CD4-positive, alpha-beta T cell (primary cell): Measurements from ENCODE around the gene TMEM219. TPM values are rescaled to one million over a fixed set of nuclear protein-coding genes. Genes with fewer than 3 reads are reported as not detected.

Experiments
- ATAC-seq: fragments of 200-7000 bp; cut with Tn5 transposase; one replicate; pipeline ENCODE4 v1.10.0; 2022; ENCODE audit warnings: mild to moderate bottlenecking; ENCODE audit not compliant: poor library complexity
- CTCF ChIA-PET: fragments of 350-600 bp; sonication (Branson Sonifier 250); formaldehyde crosslinking; loops from one replicate; lab custom pipeline; 2021; ENCODE audit warnings: antibody characterized with exemption, inconsistent platforms; lab: Charles Lee
- POLR2A ChIA-PET: fragments of 350-600 bp; sonication (Branson Sonifier 250); formaldehyde crosslinking; loops from one replicate; lab custom pipeline; 2021; ENCODE audit warnings: antibody characterized with exemption, inconsistent platforms; lab: Charles Lee
- DNase-seq, 14 experiments: peaks; one replicate each; pipeline ENCODE4 v3.0.0-alpha.2; 2013 to 2020; ENCODE audit warnings: mixed read lengths in 2 of 14
- H3K27ac ChIP-seq, 2 donors: one replicate each; pipeline versions ENCODE4 v1.5.1 to v1.7.0; 2013; ENCODE audit warnings: low read length in 2 of 2, low read depth in 1 of 2, mild to moderate bottlenecking in 1 of 2
- H3K27me3 ChIP-seq, 2 experiments: 1 replicate in 1 of 2; 2 replicates in 1 of 2; pipeline versions ENCODE4 v1.6.1 to v1.7.0; 2013; ENCODE audit warnings: low read length in 2 of 2, control low read depth in 1 of 2, mild to moderate bottlenecking in 1 of 2, moderate library complexity in 1 of 2; ENCODE audit not compliant: insufficient read depth in 2 of 2, control insufficient read depth in 1 of 2
- H3K36me3 ChIP-seq: one replicate; pipeline ENCODE4 v1.6.1; 2013; ENCODE audit warnings: low read length, control low read depth; ENCODE audit not compliant: insufficient read depth
- H3K4me1 ChIP-seq: one replicate; pipeline ENCODE4 v1.6.1; 2013; ENCODE audit warnings: low read length, control low read depth; ENCODE audit not compliant: insufficient read depth
- H3K4me3 ChIP-seq: one replicate; pipeline ENCODE4 v1.5.1; 2013; ENCODE audit warnings: mild to moderate bottlenecking, low read length, moderate library complexity
- H3K9me3 ChIP-seq, 2 experiments: 1 replicate in 1 of 2; 2 replicates in 1 of 2; pipeline versions ENCODE4 v1.6.1 to v1.7.0; 2013; ENCODE audit warnings: low read length in 2 of 2, mild to moderate bottlenecking in 2 of 2, control low read depth in 1 of 2, moderate library complexity in 1 of 2; ENCODE audit not compliant: control insufficient read depth in 1 of 2, insufficient read depth in 1 of 2
- H3K27ac Mint-ChIP-seq: one replicate; pipeline ENCODE4 v1.8.0; 2020; ENCODE audit warnings: mixed read lengths
- H3K27me3 Mint-ChIP-seq: one replicate; pipeline ENCODE4 v1.8.0; 2021; ENCODE audit warnings: mixed read lengths
- H3K36me3 Mint-ChIP-seq: one replicate; pipeline ENCODE4 v1.8.0; 2021; ENCODE audit warnings: low read depth, mixed read lengths
- H3K4me1 Mint-ChIP-seq: one replicate; pipeline ENCODE4 v1.8.0; 2021; ENCODE audit warnings: low read depth, mixed read lengths
- H3K4me3 Mint-ChIP-seq: one replicate; pipeline ENCODE4 v1.8.0; 2020; ENCODE audit warnings: mild to moderate bottlenecking, mixed read lengths
- H3K9me3 Mint-ChIP-seq: one replicate; pipeline ENCODE4 v1.8.0; 2020; ENCODE audit warnings: mixed read lengths
- intact Hi-C, 2 experiments: fragments of 100-400 bp; cut with DNase I in 1 of 2; cut with micrococcal nuclease in 1 of 2; formaldehyde crosslinking; loops; one replicate each; pipeline versions ENCODE4 v1.15.1 to v1.9.0; 2023 to 2025; cut with DNase I, micrococcal nuclease
- total RNA-seq, 174 experiments: library from RNA in 2 of 174; stranded (reverse) in 2 of 174; gene quantifications; one replicate each; pipeline ENCODE4 v1.2.3 and lab custom pipeline; 2021 to 2026
- TF ChIP-seq, protein P1 (sequence below): fragments of 200-600 bp; IDR thresholded peaks from one replicate; pipeline ENCODE4 v1.8.0; 2022; ENCODE audit warnings: antibody characterized with exemption, mild to moderate bottlenecking

TMEM219 gene
- total RNA-seq, 2 experiments from 2014 or later, result 56.9 to 63.3 TPM

DNA sequence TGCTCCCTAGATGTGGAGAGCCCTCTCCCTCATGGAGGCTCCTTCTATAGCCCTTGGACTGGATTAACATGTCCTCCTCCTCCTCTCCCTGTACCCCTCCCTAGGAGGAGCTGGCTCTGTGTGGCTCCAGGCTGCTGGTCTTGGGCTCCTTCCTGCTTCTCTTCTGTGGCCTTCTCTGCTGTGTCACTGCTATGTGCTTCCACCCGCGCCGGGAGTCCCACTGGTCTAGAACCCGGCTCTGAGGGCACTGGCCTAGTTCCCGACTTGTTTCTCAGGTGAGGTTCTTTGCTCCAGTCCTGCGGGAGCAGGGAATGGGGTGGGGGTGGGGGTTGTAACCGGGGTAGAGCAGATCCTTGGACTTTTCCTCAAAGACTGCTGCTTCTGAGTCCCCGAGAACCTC lies 9.4 kb downstream of the TMEM219 start:
- peaks cover 32% of the 10 kb centered on the region for H3K4me1 ChIP-seq
- Mint-ChIP-seq H3K27ac (no peak overlapping the region), H3K4me3 (peak overlapping the region; percentile 30), H3K9me3 (no peaks in the 10 kb centered on the region), H3K36me3 (peaks cover 26% of the 10 kb centered on the region), H3K27me3 (no peaks in the 10 kb centered on the region), H3K4me1 (peaks cover 36% of the 10 kb centered on the region)
- CTCF ChIA-PET, result interaction anchor here (3.5 kb wide), 1 partner anchor 9 kb away, joined by 17 read pairs; the partner anchor contains the start of gene TMEM219
- DNase-seq (peak in 1 of 14 experiments; percentile 16), ATAC-seq (no peak)
- no peak overlapping the region for H3K4me3 ChIP-seq
- H3K27ac ChIP-seq, result no peak overlapping the region
- TF ChIP-seq, protein P1, sequence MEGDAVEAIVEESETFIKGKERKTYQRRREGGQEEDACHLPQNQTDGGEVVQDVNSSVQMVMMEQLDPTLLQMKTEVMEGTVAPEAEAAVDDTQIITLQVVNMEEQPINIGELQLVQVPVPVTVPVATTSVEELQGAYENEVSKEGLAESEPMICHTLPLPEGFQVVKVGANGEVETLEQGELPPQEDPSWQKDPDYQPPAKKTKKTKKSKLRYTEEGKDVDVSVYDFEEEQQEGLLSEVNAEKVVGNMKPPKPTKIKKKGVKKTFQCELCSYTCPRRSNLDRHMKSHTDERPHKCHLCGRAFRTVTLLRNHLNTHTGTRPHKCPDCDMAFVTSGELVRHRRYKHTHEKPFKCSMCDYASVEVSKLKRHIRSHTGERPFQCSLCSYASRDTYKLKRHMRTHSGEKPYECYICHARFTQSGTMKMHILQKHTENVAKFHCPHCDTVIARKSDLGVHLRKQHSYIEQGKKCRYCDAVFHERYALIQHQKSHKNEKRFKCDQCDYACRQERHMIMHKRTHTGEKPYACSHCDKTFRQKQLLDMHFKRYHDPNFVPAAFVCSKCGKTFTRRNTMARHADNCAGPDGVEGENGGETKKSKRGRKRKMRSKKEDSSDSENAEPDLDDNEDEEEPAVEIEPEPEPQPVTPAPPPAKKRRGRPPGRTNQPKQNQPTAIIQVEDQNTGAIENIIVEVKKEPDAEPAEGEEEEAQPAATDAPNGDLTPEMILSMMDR, result no peak
- H3K27me3 ChIP-seq, result no peaks in the 10 kb centered on the region
- H3K9me3 ChIP-seq, result no peaks in the 10 kb centered on the region
- intact Hi-C loops, result loop anchor here in 1 of 2 experiments (5.0 kb wide), 1 partner anchor 164 kb away; the partner anchor contains the start of gene MAZ
- POLR2A ChIA-PET, result interaction anchor here (6.4 kb wide), 1 partner anchor 9 kb away, joined by 69 read pairs; the partner anchor contains the start of gene TMEM219
- H3K36me3 ChIP-seq, result peaks cover 11% of the 10 kb centered on the region

DNA sequence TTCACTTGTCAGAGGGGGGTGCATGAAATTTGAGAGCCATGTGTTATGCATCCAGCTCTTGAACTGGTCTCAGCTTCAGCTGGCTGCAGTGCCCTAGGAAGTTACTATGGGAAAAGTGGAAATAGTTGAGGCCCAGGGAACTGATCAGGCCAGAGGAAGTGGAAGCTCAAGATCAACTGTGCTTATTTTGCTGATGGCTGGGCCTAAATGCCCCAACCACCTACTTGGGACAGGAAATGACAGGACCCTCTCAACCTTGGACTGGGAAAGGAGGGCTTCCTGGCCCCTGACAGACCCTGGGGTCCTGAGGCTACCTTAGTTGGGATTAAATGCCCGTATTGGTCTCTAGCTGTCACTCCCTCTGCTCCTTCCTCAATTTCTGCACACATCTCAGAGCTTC lies 10.6 kb downstream of the TMEM219 start:
- Histone ChIP-seq H3K9me3 (no peaks in the 10 kb centered on the region), H3K4me1 (peaks cover 39% of the 10 kb centered on the region), H3K27ac (peak overlapping the region; percentile 37 to 70), H3K4me3 (no peak overlapping the region), H3K36me3 (peaks cover 13% of the 10 kb centered on the region), H3K27me3 (no peaks in the 10 kb centered on the region)
- intact Hi-C loops, result loop anchor here in 1 of 2 experiments (5.0 kb wide), 1 partner anchor 165 kb away; the partner anchor contains the start of gene MAZ
- no peak for DNase-seq
- no peaks in the 10 kb centered on the region for H3K9me3 Mint-ChIP-seq
- no peak for ATAC-seq
- TF ChIP-seq, protein P1, result no peak
- peak overlapping the region; percentile 84 for H3K27ac Mint-ChIP-seq
- no peaks in the 10 kb centered on the region for H3K27me3 Mint-ChIP-seq
- H3K4me1 Mint-ChIP-seq, result peaks cover 47% of the 10 kb centered on the region
- peak overlapping the region; percentile 98 for H3K4me3 Mint-ChIP-seq
- CTCF ChIA-PET, result interaction anchor here (1.0 to 3.5 kb wide), 7 partner anchors 10 to 272 kb away, joined by 3 to 17 read pairs (median 3); partner anchors contain the start of genes CDIPT, KCTD13 and TMEM219
- POLR2A ChIA-PET, result interaction anchor here (0.9 to 6.4 kb wide), 10 partner anchors 11 to 271 kb away, joined by 3 to 69 read pairs (median 8); partner anchors contain the start of genes ALDOA, CDIPT, HIRIP3 and INO80E
- H3K36me3 Mint-ChIP-seq, result peaks cover 35% of the 10 kb centered on the region

DNA sequence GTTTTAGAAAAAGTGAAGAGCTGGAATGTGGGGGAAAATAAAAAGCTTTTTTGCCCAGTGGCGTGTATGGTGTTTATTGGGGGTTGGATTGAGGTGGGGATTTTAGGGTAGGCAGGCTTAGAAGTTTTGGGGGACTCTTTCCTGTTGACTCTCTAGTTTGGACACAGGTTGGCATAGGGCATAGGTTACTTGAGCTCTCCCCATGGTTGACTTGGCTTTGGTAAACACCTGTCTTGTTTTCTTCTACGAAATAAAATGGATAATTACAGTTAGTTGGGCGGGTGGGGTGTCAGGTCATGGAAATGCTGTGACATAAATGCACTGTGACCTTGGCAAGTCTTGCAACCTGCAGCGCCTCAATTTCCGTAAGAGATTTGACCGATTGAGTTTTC lies 11.1 kb downstream of the TMEM219 start:
- TF ChIP-seq, protein P1, result no peak
- Histone ChIP-seq H3K9me3 (no peaks in the 10 kb centered on the region), H3K36me3 (peaks cover 16% of the 10 kb centered on the region), H3K4me3 (peak overlapping the region; percentile 99), H3K4me1 (peaks cover 39% of the 10 kb centered on the region), H3K27me3 (no peaks in the 10 kb centered on the region), H3K27ac (peak overlapping the region; percentile 37 to 70)
- Mint-ChIP-seq H3K27ac (peak overlapping the region; percentile 84), H3K4me1 (peaks cover 50% of the 10 kb centered on the region), H3K9me3 (no peaks in the 10 kb centered on the region), H3K4me3 (peak overlapping the region; percentile 98), H3K36me3 (peaks cover 36% of the 10 kb centered on the region), H3K27me3 (no peaks in the 10 kb centered on the region)
- intact Hi-C loops, result loop anchor here (1.0 to 5.0 kb wide), 3 partner anchors 11 to 166 kb away; partner anchors contain the start of genes HIRIP3 (in 1 of the 2), MAZ (in 1 of the 2) and TMEM219 (in 1 of the 2)
- ATAC-seq (no peak), DNase-seq (no peak)
- POLR2A ChIA-PET, result interaction anchor here (0.7 to 6.4 kb wide), 24 partner anchors 11 to 445 kb away, joined by 3 to 69 read pairs (median 5); partner anchors contain the start of genes ALDOA, CDIPT, HIRIP3 and INO80E
- CTCF ChIA-PET, result interaction anchor here (1.0 to 3.5 kb wide), 8 partner anchors 11 to 272 kb away, joined by 3 to 17 read pairs (median 4); partner anchors contain the start of genes CDIPT, KCTD13 and TMEM219
